HG03060 (cell line): ENCODE results near the gene TSC2.

Experiments used
- ATAC-seq: cut with Tn5 transposase; IDR thresholded peaks from one replicate; pipeline ENCODE4 v1.9.1; 2021; ENCODE audit warnings: low read depth, moderate number of reproducible peaks; ENCODE audit not compliant: unreplicated experiment

The TSC2 gene

DNA sequence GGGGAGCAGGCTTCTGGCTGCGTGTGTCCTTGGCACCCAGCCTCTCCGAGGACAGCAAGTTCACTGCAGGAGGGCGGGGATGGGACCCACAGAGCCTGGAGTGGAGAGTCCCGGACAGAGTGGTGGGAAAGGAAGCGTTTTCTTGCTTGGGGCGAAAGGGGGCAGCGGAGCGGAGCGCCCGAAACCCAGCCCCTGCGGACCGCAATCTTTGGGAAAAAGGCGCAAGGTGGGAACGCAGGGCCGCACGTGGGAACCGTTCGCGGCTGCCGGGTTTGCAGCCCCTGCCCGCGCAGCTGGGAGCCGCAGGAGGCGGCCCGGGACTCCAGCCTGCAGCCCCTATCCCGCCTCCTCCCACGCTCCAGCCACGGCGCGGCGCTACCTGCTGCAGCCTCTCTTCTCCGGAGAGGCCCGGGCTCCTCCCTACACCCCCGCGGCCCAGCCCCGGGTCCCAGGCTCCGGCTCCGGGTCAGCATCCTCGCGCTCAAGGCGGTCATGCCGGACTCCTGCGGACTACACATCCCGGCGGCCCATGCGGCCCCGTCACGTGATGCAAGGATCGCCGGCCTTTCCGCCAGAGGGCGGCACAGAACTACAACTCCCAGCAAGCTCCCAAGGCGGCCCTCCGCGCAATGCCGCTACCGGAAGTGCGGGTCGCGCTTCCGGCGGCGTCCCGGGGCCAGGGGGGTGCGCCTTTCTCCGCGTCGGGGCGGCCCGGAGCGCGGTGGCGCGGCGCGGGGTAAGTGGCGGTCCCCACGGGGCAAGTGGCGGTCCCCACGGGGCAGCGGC is at the start of gene TSC2, which contains the start of gene NTHL1:
TSS of gene TSC2 (plus strand) at position 656 of the 786 bp plus-strand sequence. CDS start 631 bp downstream, outside the sequence.
TSS of gene NTHL1 (minus strand) at position 505 of the 786 bp plus-strand sequence. CDS start at position 494, 11 bp downstream.
- peak; percentile 94 for ATAC-seq

DNA sequence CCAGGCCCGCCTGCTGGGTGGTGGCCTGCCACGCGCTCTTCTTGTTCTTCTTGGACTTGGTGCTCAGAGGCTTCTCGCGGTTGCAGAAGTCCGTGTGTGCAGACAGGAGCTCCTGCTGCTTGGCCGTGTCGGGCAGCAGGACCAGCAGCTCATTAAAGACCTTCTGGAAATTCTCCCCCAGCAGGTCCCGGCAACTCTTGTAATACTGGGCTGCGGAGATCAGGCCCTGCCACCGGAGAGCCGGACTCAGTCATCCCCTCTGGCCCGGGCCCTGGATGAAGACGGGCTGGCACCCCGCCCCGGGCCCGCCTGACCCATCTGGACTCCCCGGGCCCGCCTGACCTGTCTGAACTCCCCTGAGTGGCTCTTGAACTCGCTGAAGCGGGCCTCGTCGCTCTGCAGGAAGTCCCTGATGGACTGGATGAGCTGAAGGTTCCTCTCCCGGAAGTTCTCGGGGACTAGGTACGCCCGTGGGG is 49.4 kb upstream of the TSC2 start:
- no peak for ATAC-seq

DNA sequence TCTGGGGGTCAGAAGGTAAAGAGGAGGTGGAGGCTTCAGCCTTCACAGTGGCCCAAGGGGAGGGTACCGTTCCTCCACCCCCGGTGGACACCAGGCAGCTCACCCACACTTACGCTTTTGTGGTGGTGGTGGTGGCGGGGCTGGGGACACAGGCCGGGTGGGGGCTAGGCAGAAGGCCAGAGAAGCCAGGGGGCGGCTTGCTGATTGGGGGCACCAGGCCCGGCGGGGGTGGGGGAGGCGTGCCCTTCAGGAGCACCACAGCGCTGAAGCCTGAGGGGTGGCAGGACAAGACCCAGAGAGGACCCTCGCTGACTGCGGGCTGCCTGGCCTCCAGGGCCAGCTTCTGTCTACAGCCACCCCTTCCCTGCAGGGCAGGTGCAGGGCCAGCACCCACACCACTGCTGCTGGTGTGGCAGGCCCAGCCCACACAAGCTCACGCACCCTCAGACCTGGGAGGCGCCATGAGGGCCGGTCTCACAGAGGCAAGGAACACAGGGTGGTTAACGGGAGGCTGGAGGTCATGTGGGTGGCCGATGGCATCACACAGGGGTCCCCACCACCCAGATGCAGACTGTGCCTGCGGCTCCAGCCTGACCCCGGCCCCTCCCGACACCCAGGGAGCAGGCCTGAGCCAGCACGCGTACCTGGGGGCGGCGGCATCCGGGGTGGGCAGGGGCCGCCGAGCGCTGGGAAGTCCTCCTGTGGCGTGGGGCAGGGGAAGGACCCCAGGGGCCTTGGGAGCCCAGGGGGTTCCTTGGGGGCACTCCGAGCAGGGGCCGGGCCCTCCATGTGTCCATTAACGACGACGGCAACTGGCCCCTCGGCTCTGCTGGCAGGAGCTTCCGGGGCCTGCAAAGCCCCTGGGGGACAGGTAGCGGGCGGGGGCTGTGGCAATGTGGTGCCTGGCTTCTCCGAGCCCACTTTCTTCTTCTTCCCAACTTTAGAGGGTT is 48.7 kb upstream of the TSC2 start:
- no peak for ATAC-seq

DNA sequence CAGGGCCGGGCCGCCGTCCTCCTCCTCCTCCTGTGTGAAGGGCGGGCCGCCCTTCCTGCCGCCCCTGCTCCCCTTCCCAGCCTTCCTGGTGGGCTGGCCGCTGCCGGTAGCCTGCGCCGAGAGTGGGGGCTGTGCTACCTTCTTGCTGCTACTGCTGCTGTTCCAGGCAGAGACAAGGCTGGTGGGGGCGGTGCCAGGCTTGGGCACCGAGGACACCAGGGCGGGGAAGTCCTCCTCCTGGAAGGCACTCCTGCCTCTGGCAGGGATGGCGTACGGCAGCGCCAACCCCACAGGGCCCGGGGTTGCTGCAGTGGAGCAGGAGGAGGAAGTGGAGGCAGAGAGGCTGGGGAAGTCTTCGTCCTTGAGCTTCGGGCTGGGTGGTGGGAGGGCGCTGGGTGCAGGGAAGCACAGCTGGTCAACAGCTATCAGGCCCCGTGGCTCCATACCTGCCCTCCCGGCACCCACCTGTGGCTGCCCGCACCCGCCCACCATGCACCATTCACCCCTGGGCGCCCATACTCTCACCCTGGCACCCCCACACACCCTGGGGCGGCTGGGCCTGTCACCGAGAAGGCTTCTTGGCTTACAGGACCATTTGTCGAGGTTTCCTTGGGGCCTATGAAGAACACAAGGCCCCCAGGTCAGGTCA is 47.8 kb upstream of the TSC2 start:
- no peak for ATAC-seq

DNA sequence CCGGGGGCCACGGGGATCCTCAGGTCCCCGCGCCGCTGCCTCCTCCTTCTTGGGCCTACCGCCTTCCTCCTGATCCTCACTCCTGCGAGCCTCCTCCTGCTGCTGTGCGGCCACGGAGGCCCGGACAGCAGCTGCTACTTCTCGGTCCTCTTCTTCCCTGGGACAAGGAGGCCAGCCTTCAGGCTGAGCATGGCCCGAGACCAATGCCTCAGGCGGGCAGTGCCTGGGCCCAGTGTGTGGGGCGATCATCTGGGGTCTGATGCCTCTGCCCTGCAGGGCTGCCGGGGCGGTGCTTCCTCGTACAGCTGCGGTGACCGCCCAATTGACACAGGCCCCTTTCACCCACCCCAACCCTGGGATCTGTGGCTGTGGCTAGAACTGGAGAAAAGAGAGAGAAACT is 46.8 kb upstream of the TSC2 start:
- ATAC-seq: no peak

DNA sequence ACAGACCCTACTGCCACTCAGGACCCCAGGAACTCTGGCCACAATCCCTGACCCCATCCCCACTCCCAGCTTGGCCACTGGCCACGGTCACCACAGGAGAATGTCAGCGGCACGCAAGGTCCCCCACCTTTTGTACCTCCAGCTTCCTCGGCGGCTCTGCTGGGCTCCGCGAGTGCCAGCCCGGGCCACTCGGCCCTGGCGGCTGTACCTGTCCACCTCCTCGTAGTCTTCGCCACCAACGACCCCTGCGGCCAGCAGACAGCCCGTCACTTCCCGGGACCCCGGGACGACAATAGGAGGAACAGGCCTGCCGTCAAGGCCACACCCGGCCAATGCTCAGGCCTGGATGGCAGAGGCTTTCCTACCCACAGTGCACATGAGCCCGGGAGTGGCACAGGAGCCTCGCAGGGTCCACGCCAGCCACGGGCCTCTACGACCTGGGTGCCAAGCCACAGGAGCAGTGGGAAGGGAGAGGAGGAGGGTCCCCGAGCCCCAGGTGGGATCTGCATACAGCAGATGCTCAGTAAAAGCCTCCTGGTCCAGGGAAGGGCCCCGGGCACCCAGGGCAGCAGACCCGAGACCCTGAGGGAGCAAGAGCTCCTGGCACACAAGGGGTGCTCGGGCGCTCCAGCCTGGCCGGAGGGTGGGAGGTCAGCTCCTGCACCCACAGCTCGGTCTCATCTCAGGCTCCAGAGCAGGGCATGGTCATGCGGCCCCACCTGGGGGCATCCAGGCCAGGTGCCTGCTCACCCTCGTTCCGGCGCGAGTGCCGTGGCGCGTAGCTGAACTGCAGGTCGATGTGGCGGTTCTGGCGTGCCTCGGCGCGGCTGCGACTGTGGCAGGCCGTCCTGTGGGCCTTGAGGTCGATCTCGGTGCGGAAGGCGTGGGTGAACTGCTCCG is 46.1 kb upstream of the TSC2 start:
- no peak for ATAC-seq

DNA sequence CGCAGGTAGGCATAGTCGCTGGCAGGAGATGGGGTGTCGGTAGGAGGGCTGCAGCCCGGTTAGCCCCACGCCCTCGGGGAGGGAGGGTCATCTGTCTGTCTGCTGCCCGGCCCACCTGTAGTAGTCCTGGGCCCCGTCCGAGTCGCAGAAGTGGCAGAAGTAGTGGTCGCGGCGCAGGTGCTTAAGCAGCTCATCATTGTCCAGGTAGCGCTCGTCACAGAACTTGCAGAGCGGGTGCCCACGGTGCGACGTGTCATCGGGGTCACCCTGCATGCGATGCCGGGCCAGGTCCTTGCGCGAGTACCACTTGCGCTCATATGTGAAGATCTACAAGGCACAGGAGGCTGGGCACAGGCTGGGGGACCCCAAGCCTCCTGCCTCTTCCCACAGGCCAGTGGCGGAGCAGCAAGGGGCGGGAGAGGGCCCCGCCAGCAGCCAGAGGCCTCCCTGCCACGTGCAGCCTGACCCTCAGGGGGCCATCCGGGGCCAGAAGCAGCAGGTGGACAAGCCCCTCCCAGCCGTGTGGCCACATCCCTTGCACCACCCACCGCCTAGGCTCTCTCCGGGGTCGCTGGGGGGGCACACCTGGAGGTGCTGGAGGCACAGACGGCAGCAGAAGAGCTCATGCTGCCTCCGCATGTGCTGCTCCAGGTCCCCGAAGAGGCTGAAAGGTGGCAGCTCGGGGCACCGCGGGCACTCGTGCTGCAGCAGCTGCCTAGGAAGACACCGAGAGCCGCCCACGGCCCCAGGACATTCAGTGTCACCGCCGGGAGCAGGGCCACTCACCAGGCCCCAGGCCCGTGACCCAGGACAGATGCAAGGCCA is 45.2 kb upstream of the TSC2 start:
- no peak for ATAC-seq

DNA sequence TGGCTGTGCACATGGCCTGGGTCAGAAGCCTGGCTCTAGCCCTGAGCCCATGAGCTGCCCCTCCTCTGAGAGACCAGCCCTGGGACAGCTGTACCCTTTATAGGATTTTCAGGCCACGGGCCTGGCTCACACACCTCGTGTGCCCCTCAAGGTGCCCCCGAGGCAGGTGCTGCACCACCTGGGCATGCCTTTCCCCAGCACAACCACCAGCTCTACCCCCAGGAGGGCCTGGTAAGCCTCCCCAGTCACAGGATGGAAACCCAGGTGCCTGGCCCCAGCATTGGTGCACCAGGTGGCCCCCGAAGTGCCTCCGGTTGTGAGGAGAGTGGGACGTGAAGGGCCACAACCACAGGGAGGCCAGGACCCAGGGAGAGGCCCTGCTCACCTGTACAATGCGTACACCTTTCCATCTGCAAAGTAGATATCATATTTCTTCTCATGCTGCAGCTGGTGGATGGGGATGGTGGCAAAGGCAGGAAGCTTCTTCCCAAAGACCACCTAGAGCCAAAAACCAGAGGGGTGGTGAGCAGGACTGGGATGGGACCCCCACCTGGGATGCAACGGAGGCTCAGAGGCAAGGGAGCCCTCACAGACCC is 44.5 kb upstream of the TSC2 start:
- ATAC-seq: no peak

DNA sequence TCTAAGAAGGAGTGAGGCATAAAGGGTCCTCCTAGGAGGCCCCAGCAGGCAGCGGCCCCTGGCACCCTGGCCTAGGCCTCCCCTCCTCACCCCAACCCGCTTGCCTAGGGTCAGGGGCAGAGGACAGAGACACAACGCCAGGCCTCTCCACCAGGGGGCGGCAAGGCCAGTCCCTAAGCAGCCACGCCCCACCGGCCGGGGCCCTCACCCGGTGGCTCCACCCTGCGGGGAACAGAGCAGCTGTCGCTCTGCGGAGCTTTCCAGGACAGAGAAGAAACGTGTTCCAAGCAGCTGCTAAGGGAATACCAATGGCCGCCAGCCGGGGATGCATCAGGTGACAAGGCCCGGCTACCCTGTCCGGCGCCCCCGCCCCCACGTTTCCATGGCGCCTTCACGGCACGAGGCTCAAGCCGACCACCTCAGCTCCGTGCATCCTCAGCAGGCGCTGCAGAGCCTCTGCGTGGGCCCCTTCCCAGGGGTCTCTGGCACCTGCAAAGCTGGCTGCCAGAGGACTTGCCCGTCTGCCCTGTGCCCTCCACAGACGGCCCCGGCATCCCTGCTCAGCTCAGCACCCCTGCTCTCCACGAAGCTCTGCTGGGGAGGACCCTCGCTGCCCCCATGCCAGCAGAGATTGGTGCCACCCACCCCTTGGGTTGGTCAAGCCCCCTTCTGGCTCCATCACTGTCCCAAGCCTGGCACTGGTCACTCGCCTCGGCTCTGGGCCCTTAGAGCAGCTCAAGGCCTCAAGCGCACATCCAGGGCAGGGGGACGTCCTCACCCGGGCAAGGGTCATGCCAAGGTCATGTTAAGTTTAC is 43.8 kb upstream of the TSC2 start:
- no peak for ATAC-seq

DNA sequence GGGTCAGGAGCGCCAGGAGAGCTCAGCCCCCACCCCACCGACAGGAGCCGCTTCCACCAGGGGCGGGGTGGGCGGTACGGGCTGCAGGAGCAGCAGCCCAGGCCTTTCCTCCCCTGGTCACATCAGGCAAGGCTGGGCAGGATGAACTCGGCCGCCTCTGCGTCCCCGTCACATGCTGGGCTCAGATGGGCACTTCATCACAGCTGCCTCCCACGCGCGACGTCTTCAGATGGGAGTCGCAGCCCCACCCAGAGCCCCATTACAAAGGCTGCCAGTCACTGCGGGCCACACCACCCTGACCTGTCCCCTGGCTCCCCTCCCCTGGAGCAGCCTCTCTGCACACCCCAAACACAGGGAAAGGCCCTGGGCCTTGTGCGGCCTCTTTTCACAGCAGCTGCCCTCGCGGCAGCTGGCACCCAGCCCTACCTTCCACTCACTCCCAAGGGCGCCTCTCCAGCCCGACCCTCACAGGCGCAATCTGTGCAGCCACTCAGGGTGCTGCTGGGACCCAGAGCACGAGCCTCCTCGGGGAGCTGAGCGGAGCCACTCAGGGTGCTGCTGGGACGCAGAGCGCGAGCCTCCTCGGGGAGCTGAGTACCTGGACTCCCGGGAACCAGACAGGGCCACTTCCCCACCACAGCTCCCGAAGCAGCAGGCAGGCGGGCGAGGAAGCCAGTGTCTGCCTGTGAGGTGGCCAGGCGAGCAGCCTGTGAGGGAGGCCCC is 42.8 kb upstream of the TSC2 start:
- no peak for ATAC-seq

DNA sequence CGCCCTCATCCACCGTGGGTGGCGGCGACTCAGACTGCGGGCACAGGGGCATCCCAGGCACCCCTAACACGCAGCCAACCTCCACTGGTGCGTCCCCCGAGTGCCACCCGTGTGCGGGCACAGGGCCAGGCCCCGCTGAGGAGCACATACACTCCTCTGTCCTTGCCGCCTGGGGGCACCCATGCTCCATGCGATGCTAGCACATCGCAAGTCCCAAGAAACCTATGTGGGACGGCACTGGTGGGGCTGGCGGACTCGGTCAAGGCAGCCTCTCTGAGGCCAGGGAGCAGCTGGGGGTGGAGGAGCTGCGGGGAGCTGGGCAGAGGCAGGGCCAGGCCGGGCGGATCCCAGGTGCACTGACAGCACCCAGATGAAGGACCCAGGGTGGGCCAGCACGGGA is 42.1 kb upstream of the TSC2 start:
- no peak for ATAC-seq

DNA sequence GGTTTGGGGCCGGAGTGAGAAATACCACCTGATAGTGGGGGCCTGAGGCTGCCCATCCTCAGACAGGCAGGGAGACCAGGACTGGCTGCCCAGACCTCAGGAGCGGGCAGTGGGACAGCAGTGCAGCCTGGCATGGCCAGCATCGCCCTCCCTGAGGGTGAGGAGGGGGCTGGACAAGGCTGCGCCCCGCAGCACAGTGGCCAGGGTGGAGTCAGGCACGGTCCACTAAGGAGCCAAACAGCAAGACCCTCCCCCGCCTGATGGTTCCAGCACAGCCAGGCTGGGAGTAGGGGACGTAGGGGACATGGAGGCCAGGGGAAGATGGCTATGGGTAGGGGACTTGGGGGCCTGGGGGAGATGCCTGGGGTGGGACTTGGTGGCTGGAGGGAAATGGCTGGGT is 41.5 kb upstream of the TSC2 start:
- ATAC-seq: no peak

DNA sequence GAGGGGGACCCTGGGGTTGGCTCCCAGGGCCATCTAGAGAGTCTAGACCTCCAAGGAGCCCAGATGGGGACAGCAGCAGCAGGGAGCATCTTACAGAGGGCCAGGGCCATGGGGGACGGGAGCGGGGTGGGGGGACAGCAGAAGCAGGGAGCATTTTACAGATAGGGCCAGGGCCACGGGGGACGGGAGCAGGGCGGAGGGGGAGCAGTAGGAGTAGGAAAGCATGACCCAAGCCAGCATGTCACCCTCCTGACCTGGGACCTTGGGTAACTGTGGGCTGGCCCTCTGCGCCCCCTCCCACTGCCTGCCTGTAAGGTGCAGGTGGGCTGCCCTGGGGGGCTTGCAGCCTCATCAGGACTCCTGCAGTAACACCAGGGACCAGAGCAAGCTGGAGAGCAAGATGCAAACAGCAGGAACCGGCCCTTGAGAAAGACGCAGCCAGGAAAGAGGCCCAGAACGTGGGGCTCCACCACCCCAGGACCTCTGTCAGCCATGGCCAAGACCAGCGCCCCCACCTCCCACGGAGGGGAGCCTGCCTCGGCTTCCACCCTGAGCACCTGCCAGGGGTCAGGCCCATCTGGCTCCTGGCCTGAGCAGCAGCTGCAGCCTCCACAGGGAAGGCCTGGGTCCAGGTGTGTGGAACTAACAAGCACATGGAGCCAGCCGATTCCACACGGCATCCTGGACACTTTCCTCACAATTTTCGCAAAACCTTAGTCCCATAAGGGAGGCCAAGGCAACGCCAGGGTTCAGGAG is 40.5 kb upstream of the TSC2 start:
- no peak for ATAC-seq

DNA sequence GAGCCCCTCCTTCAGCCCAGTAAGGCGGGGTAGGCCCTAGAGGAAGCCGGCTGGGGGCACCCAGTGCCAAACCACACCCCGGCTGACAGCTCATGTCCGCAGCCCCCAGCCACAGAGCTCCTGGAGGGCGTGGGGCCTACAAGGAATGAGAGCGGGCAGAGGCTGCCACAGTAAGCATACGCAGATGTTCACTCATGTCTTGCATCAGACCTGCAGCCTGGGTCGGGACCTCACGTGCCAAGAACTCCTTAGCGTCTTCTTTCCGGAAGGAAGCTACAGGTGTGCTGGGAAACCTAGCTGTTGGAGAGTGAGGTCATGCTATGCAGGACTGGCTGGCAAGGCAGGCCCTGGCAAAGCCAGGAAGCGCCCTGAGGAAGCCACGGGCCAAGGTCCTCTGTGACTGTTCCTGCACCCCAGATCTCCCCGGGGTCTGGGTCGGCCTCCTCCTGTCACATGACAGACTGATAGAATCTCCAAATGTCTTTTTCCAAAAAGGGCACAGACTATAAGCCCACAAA is 39.7 kb upstream of the TSC2 start:
- ATAC-seq: no peak

DNA sequence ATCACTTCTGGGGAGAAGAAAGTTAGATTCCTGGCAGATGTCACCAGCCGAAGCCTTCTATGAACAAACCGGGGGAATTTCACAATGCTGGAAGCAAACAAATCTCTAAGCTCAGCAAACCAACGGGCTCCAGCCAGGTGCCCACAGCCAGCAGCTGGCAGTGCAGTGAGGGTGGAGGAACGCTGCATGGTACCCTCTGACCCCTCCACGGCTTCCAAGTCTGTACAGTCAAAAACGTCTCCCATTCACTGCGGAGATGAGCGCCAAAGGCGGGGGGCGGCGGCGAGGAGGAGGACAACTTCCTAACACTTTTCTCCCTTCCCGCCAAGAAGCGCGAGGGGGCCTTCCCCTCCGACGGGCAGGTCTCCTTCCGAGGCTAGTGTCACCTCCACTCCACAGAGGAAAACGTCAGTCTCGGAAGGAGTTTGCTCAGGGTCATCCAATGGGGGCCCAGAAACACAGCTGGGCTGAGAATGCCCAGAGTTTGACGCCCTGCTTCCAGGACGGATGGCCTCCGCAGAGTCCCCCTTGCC is 39.1 kb upstream of the TSC2 start:
- ATAC-seq: no peak

DNA sequence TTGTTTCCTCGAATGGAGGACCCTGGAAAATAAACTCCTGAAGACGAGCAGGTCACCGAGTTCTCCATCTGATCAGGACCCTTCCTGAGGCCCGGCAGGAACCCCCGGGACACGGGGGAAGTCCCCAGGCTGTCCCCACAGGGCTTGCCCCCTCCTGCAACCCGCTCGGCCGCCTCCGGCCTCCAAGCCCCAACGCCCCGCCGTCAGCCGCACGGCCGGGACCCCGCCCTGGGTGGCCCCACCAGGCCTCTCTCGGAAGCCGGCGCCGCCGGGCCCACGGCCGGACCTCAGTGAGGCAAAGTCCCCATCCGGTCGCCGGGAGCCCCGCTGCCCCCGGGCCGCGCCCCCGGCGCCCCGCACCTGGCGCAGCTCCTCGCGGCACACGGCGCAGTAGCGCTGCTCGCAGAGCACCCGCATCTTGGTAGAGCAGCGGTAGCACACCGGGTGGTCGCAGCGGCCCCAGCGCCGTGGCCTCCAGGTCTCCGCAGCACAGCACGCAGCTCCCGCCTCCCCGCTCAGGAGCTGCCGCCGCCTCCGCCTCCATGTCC is 38.5 kb upstream of the TSC2 start:
- ATAC-seq: no peak
